Measurements from ENCODE around the gene CNKSR1.

CNKSR1 gene

GRCh38 chr1:26177182-26177684 is at the start of gene CNKSR1:
Gene CNKSR1 (plus strand): TSS chr1:26177491. CDS start chr1:26177548, 57 bp downstream.
- no peak for DNase-seq

GRCh38 chr1:26129778-26130177 is 47.5 kb upstream of the CNKSR1 start:
- no peak for DNase-seq

- no peak for DNase-seq
Measured at GRCh38 chr1:26130695-26131094, 46.6 kb upstream of the CNKSR1 start.

GRCh38 chr1:26132128-26132833 is 45.0 kb upstream of the CNKSR1 start:
- DNase-seq = no peak

- DNase-seq = no peak
Measured at GRCh38 chr1:26132834-26133167, 44.5 kb upstream of the CNKSR1 start.

GRCh38 chr1:26134466-26134865 is 42.8 kb upstream of the CNKSR1 start:
- DNase-seq = no peak

- no peak for DNase-seq
Measured at GRCh38 chr1:26138974-26139558, 38.2 kb upstream of the CNKSR1 start.

GRCh38 chr1:26142159-26142558 is 35.1 kb upstream of the CNKSR1 start:
- DNase-seq = no peak

- DNase-seq = peak; percentile 72
Measured at GRCh38 chr1:26145041-26145959, 32.0 kb upstream of the CNKSR1 start.

GRCh38 chr1:26145960-26146294 is 31.4 kb upstream of the CNKSR1 start:
- DNase-seq = no peak

- no peak for DNase-seq
Measured at GRCh38 chr1:26148887-26149286, 28.4 kb upstream of the CNKSR1 start.

GRCh38 chr1:26153966-26154532 is 23.2 kb upstream of the CNKSR1 start:
- no peak for DNase-seq

- DNase-seq = no peak
Measured at GRCh38 chr1:26154750-26155149, 22.5 kb upstream of the CNKSR1 start.

GRCh38 chr1:26155370-26156284 is 21.7 kb upstream of the CNKSR1 start:
- no peak for DNase-seq

- DNase-seq = no peak
Measured at GRCh38 chr1:26156285-26157038, 20.8 kb upstream of the CNKSR1 start.

GRCh38 chr1:26158271-26158907 is 18.9 kb upstream of the CNKSR1 start:
- DNase-seq = no peak

GRCh38 chr1:26158908-26159742 is 18.2 kb upstream of the CNKSR1 start, which contains the start of gene FAM110D:
Gene FAM110D (plus strand): TSS chr1:26159079. CDS start chr1:26161292, 2,213 bp downstream.
- DNase-seq = no peak

- no peak for DNase-seq
Measured at GRCh38 chr1:26159743-26160039, 17.6 kb upstream of the CNKSR1 start.

GRCh38 chr1:26160527-26161414 is 16.5 kb upstream of the CNKSR1 start:
- DNase-seq = no peak

Data from HCEC 1CT (cell line).